8988T (cell line): ENCODE data around the gene TYK2.
"Not testable (repeated sequence)": the region's sequence is repeated elsewhere in the genome, so short reads cannot be mapped to it uniquely, and the experiment has no call there.

Experiments used
- DNase-seq: peaks from one replicate; pipeline ENCODE4 v3.0.0; 2011

Gene TYK2

GRCh38 chr19:10407096-10407495, 26.7 kb upstream of the TYK2 start:
- no peak for DNase-seq

GRCh38 chr19:10406191-10406590, 25.8 kb upstream of the TYK2 start:
- no peak for DNase-seq

GRCh38 chr19:10404888-10405820, 24.8 kb upstream of the TYK2 start:
- DNase-seq = no peak

- peak; percentile 92 for DNase-seq
These were observed 23.0 kb upstream of the TYK2 start, which contains the start of gene CDC37 for GRCh38 chr19:10403137-10404021. Gene CDC37, minus strand, starts transcription at chr19:10403542. Its CDS starts 63 bp downstream, at chr19:10403479.

- peak; percentile 25 for DNase-seq
These were observed 22.2 kb upstream of the TYK2 start for GRCh38 chr19:10402441-10403038.

GRCh38 chr19:10399878-10400277, 19.5 kb upstream of the TYK2 start:
- DNase-seq = no peak

- DNase-seq = not testable (repeated sequence)
These were observed 19.0 kb upstream of the TYK2 start for GRCh38 chr19:10399340-10399739.

GRCh38 chr19:10398819-10399218, 18.4 kb upstream of the TYK2 start:
- no peak for DNase-seq

GRCh38 chr19:10395917-10396316, 15.5 kb upstream of the TYK2 start:
- DNase-seq = no peak

- DNase-seq = no peak
These were observed 15.1 kb upstream of the TYK2 start for GRCh38 chr19:10395436-10395835.

- no peak for DNase-seq
These were observed 14.6 kb upstream of the TYK2 start for GRCh38 chr19:10395003-10395402.

- DNase-seq = no peak
These were observed 12.8 kb upstream of the TYK2 start for GRCh38 chr19:10393137-10393536.

- DNase-seq = no peak
These were observed 11.7 kb upstream of the TYK2 start for GRCh38 chr19:10392120-10392519.

GRCh38 chr19:10390652-10391286, 10.4 kb upstream of the TYK2 start:
- no peak for DNase-seq

- DNase-seq = no peak
These were observed 9.5 kb upstream of the TYK2 start for GRCh38 chr19:10389863-10390262.

- no peak for DNase-seq
These were observed 8.6 kb upstream of the TYK2 start for GRCh38 chr19:10388957-10389356.

GRCh38 chr19:10384580-10384979, 4.2 kb upstream of the TYK2 start:
- DNase-seq = no peak

GRCh38 chr19:10383223-10383499, 2.8 kb upstream of the TYK2 start:
- not testable (repeated sequence) for DNase-seq

- no peak for DNase-seq
These were observed 476 bp downstream of the TYK2 start for GRCh38 chr19:10379880-10380312.

GRCh38 chr19:10378124-10378523, 2.2 kb downstream of the TYK2 start:
- no peak for DNase-seq

- DNase-seq = not testable (repeated sequence)
These were observed 3.2 kb downstream of the TYK2 start for GRCh38 chr19:10377140-10377640.

GRCh38 chr19:10374931-10375330, 5.4 kb downstream of the TYK2 start:
- DNase-seq = no peak

- no peak for DNase-seq
These were observed 7.7 kb downstream of the TYK2 start for GRCh38 chr19:10372690-10373089.
